Suppressor macrophage treated with lipopolysaccharide for 4 hours (primary cell): Measurements from ENCODE around the gene C11orf86.

Experiments
- DNase-seq: peaks from one replicate; pipeline ENCODE4 v3.0.0-alpha.2; 2020

The C11orf86 gene

GRCh38 chr11:66974724-66975404 lies at the start of gene C11orf86:
Gene C11orf86 (plus strand): TSS chr11:66975304. CDS start chr11:66975363, 59 bp downstream.
- no peak for DNase-seq

- DNase-seq, result no peak
Measured at GRCh38 chr11:66929753-66930152, 45.4 kb upstream of the C11orf86 start.

- no peak for DNase-seq
Measured at GRCh38 chr11:66932543-66932942, 42.6 kb upstream of the C11orf86 start.

GRCh38 chr11:66933531-66933930 lies 41.6 kb upstream of the C11orf86 start:
- no peak for DNase-seq

GRCh38 chr11:66934950-66935779 lies 39.9 kb upstream of the C11orf86 start:
- no peak for DNase-seq

GRCh38 chr11:66936311-66936711 lies 38.8 kb upstream of the C11orf86 start:
- DNase-seq, result no peak

GRCh38 chr11:66937193-66937733 lies 37.8 kb upstream of the C11orf86 start:
- DNase-seq, result no peak

GRCh38 chr11:66938582-66939135 lies 36.4 kb upstream of the C11orf86 start:
- DNase-seq, result no peak

GRCh38 chr11:66950112-66950535 lies 25.0 kb upstream of the C11orf86 start:
- peak; percentile 44 for DNase-seq

- DNase-seq, result no peak
Measured at GRCh38 chr11:66951135-66951534, 24.0 kb upstream of the C11orf86 start.

GRCh38 chr11:66951927-66952337 lies 23.2 kb upstream of the C11orf86 start:
- DNase-seq, result no peak

GRCh38 chr11:66953081-66953833 lies 21.8 kb upstream of the C11orf86 start:
- no peak for DNase-seq

- DNase-seq, result peak; percentile 60
Measured at GRCh38 chr11:66956689-66957290, 18.3 kb upstream of the C11orf86 start.

- no peak for DNase-seq
Measured at GRCh38 chr11:66957971-66958231, 17.2 kb upstream of the C11orf86 start.

- DNase-seq, result peak; percentile 99
Measured at GRCh38 chr11:66958232-66958955, 16.7 kb upstream of the C11orf86 start, which contains the start of gene PC. Gene PC (minus strand): TSS chr11:66958383. CDS start chr11:66872159, 86,224 bp downstream.

GRCh38 chr11:66958956-66959274 lies 16.2 kb upstream of the C11orf86 start:
- DNase-seq, result peak; percentile 16

- DNase-seq, result peak; percentile 62
Measured at GRCh38 chr11:66961691-66962213, 13.4 kb upstream of the C11orf86 start.

- DNase-seq, result no peak
Measured at GRCh38 chr11:66962247-66962646, 12.9 kb upstream of the C11orf86 start.

GRCh38 chr11:66962801-66963200 lies 12.3 kb upstream of the C11orf86 start:
- no peak for DNase-seq

- peak; percentile 22 for DNase-seq
Measured at GRCh38 chr11:66964495-66964894, 10.6 kb upstream of the C11orf86 start.

- DNase-seq, result no peak
Measured at GRCh38 chr11:66966351-66966750, 8.8 kb upstream of the C11orf86 start.
